C4-2B (cell line): ENCODE results near the gene ATP6V0E1.

Experiments
- CTCF ChIP-seq: fragments of 450-650 bp; conservative IDR thresholded peaks from 2 replicates; pipeline ENCODE4 v1.5.1; 2017; ENCODE audit warnings: mild to moderate bottlenecking
- ZFX ChIP-seq: fragments of 450-650 bp; IDR thresholded peaks from 2 replicates; pipeline ENCODE4 v1.6.1; 2017

- TF ChIP-seq CTCF: no peak
- TF ChIP-seq ZFX: no peak
Measured at GRCh38 chr5:173078878-173079277, 95.3 kb downstream of the ATP6V0E1 start.
